HG03520 (cell line): ENCODE data around the gene SLC1A4.

Source experiments
- ATAC-seq: cut with Tn5 transposase; IDR thresholded peaks from one replicate; pipeline ENCODE4 v1.9.1; 2021; ENCODE audit warnings: mild to moderate bottlenecking, moderate library complexity; ENCODE audit not compliant: unreplicated experiment

SLC1A4 gene

DNA sequence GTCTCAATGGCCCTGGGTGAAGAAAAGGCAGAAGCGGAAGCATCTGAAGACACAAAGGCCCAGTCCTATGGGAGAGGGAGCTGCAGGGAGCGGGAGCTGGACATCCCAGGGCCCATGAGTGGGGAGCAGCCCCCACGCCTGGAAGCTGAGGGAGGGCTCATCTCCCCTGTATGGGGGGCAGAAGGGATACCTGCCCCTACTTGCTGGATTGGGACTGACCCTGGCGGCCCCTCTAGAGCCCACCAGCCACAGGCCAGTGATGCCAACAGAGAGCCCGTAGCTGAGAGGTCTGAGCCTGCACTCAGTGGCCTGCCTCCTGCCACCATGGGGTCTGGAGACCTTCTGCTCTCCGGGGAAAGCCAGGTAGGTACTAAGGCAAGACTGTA is 80.2 kb downstream of the SLC1A4 start:
- ATAC-seq, result no peak

- ATAC-seq, result no peak
These were observed 81.1 kb downstream of the SLC1A4 start for GRCh38 chr2:65070172-65070830.

- no peak for ATAC-seq
These were observed 81.7 kb downstream of the SLC1A4 start for GRCh38 chr2:65070856-65071255.

DNA sequence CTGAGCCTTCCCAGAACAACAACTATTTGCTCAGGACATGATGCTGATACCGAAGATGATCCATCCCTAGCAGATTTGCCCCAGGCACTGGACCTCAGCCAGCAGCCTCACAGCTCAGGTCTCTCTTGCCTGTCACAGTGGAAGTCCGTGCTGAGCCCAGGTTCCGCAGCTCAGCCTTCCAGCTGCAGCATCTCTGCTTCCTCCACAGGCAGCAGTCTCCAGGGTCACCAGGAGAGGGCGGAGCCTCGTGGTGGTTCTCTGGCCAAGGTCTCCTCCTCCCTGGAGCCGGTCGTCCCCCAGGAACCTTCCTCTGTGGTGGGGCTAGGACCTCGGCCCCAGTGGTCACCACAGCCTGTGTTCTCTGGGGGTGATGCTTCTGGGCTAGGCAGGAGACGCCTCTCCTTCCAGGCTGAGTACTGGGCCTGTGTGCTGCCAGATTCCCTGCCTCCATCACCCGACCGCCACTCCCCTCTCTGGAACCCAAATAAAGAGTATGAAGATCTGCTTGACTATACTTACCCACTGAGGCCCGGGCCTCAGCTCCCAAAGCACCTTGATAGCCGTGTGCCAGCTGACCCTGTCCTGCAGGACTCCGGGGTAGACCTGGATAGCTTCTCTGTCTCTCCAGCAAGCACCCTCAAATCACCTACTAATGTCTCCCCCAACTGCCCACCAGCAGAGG is 82.4 kb downstream of the SLC1A4 start:
- no peak for ATAC-seq

DNA sequence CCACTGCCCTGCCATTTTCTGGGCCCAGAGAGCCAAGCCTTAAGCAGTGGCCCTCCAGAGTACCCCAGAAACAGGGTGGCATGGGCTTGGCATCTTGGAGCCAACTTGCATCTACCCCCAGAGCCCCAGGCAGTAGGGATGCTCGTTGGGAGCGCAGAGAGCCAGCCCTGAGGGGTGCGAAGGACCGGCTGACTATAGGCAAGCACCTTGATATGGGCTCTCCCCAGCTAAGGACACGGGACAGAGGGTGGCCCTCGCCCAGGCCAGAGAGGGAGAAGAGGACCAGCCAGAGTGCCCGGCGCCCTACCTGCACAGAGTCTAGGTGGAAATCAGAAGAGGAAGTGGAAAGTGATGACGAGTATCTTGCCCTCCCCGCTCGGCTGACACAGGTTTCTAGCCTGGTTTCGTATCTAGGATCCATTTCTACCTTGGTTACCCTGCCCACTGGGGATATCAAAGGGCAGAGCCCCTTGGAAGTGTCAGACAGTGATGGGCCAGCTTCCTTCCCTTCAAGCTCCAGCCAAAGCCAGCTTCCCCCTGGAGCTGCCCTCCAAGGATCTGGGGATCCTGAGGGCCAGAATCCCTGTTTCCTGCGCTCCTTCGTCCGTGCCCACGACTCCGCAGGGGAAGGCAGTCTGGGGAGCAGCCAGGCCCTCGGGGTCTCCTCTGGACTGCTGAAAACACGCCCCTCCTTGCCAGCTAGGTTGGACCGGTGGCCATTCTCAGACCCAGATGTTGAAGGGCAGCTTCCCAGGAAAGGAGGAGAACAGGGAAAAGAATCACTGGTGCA is 83.2 kb downstream of the SLC1A4 start:
- ATAC-seq, result no peak
